Astrocyte (in vitro differentiated cells and primary cell): Measurements from ENCODE around the gene STK32A.

Source experiments
- CTCF ChIP-seq: IDR thresholded peaks from 2 replicates; pipeline ENCODE4 v1.5.1; 2011; ENCODE audit warnings: low read depth, mild to moderate bottlenecking, inconsistent platforms, low read length, moderate library complexity; ENCODE audit not compliant: insufficient read depth
- EZH2 ChIP-seq: IDR thresholded peaks from 2 replicates; pipeline ENCODE4 v1.6.1; 2012; ENCODE audit warnings: mild to moderate bottlenecking, low read length, inconsistent platforms; ENCODE audit not compliant: insufficient read depth

GRCh38 chr5:147411359-147412319 lies 176.8 kb downstream of the STK32A start:
- TF ChIP-seq CTCF (no peak), EZH2 (no peak)
